Left forelimb (tissue), 1 donor: ENCODE data around the gene MYH10.

Experiments
- DNase-seq: peaks from one replicate; pipeline ENCODE4 v3.0.0-alpha.2; 2018; ENCODE audit warnings: low spot score

The MYH10 gene

DNA sequence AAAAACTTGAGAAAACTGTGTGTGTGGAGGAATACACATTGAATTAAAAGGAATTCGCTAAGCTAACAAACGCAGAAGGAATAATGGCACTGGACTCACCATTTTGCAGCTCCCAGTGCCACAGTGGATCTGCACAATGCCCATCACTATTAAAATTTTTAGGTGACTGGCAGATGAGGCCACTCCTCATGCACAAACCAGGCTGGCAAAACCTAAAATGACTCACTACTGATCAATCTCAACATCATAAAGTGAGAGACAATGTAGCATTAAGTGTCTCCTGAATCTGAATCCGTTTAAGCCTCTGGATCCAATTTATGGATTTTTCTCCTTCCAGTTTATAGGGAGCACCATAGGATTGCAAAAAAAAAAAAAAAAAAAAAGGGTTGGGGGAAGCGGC, 20.6 kb downstream of the MYH10 start:
- no peak for DNase-seq

DNA sequence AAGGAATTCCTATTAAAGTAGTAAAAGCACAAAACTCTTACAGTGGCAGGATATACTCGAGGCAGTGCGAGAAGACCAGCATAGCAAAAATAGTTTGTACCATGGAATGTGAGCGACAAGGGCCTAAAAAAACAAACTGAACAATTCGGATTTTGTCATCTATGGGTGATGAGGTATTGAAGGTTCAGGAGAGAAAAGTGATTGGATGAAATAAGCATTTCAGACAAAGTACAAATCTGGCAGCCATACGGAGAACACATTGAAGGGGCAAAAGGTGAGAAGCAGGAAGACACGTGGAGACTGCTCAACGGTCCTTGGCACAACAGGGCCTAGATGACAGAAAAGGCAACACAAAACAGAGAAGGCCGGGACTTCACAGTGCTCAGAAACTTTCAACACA, 22.5 kb downstream of the MYH10 start:
- DNase-seq, result no peak

DNA sequence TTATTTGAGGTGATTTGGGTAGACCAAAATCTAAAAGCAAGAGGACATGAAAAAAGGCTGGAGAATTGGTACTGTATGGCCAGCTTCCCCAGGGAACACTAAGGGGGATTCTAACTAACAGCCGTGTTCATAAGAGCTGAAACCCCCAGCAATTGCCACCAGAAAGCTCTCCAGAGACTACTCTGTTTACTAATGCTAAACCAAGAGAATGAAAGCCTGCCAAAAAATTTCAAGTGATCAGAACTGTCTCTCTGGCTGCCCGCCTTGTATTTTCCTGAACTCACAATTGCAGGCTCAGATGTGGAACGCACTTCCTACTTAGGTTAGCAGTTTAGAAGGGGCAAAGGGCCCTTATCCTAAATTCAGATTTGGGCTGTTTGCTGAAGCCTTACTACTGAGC, 24.1 kb downstream of the MYH10 start:
- no peak for DNase-seq

DNA sequence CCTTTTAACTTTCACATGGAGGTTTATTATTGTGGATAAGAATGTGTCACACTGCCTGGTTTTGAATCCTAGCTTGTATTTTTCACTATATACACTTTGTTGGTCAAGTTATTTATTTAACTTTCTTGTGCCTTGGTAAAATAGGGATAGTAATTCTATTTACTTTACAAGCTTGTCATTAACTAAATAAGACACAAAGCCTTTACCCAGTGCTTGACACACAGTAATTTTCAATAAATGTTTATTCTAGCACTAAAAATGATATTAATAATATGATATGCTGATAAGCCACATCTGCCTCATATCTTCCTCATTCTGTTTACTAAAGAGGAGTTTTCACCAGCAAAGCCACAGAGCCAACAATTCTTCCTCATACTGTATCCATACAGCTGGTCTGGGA, 27.8 kb downstream of the MYH10 start:
- DNase-seq, result no peak

DNA sequence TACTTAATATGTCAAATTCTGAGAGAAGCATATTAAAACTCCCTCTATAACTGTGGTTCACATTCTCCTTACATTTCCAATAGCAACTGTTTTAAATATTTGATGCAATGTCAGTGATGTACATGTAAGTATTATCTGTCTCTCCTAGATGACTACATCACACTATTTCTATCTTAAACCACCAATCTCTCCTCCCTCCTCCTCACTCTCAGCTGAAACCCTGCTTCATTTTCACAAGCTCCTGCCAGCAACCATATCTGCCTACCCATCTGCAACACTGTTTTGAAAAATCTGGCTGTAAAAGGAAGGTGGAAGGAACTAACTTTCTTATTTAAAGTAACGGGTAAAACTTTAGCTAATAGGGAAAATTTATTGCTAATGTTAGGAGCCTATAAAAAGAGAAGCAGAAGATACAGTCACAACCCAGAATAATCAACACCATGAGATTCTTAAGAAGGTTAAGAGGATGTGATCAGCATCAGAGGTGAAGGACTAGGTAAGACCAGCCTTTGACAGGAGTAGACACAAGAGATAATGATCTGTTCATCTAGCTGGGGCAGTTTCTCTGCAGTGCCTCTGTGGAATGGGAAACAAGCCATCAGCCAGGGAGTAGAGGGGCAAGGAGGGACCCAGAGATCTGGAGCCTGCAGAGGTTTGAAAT, 31.0 kb downstream of the MYH10 start:
- no peak for DNase-seq

DNA sequence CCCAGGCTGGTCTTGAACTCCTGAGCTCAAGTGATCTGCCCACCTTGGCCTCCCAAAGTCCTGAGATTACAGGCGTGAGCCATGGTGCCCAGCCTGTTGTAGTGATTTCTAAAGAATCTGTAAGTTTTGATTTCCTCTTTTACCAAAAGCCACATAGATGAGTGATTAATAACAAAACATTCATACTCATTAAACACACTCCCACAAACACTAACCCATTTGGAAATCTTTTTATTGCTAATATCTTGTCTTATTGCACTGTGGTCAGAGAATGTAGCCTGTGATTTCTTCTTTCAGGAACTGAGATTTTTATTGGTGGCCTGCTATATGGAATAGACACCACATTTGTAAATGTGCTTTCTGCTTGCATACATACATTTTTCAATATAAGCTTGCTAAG, 31.6 kb downstream of the MYH10 start:
- DNase-seq, result no peak

DNA sequence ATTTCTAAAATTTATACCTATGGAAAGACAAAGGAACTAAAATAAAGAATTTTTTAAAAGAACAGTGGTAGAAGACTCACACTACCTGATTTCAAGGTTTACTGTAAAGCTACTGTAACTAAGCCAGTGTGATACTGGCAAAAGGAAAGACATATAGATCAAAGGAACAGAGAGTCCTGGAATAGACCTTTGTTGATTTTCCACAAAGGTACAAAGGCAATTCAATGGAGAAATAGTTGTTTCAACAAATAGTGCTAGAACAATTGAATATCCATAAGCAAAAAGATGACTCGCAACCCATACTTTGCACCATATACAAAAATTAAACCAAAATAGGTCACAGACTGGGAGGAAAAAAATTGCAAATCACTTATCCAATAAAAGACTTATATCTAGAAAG, 36.7 kb downstream of the MYH10 start:
- DNase-seq, result no peak

DNA sequence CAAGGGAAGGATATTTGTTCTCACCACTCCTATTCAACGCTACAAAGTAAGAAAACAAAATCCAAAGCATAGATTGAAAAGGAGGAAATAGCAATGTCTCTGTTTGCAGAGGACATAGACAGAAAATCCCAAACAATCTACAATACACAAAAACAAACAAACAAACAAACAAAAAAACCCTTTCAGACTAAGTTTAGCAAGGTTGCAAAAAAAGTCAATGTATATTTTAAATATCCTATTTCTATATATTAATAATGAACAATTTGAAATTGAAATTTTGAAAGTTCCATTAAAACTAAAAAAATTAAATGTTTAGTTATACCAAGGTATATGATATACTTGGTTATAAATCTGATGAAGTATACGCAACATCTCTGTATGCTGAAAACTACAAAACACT, 37.2 kb downstream of the MYH10 start:
- DNase-seq, result no peak

DNA sequence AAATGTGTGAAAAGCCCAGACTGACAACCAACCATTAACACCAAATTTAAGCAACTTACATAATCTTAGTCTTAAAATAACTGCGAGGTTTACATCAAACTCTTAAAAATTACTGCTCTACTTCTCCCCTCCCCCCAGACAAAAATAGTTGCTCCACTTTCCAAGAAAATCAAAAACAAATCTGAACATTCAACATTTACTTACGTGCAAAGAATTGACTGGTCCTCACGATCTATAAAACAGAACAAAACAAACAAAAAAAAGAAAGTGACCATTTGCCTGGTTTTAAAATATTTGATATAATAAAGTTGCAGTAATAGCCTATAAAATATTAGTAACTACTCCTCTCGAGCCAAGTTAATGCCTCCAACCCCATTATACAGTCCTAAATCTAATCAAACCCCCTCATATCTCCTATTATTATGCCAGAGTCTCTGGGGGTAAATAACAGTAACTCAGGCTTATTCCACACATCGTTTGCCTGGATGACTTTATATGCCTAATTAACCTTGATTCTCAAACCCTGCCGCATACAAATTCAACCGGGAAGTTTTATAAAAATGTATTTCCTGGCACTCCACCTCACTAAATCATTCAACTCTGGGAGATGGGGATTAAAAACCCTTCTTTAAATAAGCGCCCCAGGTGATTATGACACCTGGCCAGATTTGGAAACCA, 41.5 kb downstream of the MYH10 start:
- no peak for DNase-seq

DNA sequence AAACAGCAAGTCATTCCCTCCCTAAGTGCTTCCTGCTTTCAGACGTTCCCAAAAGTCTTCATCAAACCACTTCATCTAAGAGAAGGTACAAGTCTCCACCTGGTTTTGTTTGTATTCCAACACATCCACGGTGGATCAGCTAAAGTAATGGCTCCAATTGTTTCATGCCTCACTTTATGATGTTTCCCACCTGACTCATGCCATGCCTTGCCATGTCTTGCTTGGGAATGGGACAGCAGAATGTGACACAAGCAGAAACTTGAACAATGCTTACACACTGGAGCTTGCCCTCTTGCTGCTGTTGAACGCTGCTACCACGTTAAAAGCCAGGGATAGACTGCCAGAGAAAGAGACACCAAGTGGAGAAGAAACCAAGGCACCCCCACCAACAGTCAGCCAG, 43.8 kb downstream of the MYH10 start:
- DNase-seq, result no peak

DNA sequence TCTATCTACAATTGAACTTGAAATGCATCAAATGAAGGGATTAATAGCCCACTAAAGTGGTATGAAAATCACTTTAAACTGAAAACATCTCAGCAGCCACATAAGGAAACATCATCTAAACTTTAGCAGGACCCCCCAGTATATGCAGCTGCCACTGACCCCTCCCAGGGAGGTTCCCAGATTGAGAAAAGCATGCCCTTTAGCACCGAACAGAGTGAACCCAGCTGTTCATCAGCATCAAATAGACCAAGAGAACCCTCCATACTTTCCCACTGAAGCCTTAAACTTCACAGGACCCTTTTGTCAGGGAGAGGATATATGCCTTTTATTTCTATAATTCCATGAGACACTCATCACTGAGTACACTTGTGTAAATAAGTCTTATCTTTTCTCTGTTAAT, 44.6 kb downstream of the MYH10 start:
- DNase-seq, result no peak

DNA sequence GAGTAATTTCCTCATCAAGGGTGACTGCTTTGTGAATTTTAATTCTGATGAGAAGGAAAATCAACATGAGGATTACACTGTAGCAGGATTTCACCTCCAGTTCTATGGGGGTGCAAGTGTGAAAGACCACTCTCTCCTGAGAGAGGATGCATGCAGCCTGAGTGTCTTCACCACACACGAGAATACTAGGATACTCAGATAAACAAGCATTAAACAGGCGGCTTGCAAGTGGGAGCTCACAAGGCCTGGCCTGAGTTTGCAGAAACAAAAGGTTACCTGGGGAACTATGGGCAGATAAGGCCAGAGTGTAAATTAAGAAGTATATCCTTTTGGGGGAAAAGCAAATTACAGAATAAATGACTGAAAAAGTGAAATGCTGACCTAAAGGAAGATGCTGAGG, 46.6 kb downstream of the MYH10 start:
- DNase-seq, result no peak

DNA sequence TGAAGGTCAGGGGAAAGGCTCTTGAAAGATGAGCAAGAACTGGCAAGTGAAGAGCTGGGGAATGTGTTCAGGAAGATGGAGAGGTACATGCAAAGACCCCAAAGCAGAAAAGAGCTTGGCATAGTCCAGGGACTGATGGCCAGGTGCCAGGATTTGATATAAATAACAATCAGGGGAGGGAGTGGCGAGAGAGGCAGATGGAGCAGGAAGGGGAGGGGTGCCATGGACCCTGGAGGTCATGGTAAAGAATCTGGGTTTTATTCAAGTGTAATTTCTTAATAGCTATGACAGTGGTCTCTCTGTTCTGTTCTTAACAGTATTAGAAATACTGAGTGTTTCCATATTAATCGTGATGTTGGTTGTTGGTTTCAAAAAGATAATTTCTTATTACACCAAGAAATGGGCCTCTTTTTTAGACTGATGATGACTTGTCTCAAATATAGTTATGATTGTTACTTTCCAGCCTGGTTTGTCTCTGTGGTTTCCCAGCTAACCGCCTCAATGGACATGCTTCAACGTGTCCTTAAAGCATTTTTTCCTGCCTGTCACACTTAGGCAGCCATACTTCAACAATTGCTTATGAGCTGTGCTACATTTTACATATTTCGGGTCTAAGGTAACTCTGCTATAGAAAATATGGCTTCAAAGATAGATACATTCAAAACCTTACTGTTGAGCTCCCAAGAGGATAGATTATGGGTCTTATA, 49.4 kb downstream of the MYH10 start:
- no peak for DNase-seq

DNA sequence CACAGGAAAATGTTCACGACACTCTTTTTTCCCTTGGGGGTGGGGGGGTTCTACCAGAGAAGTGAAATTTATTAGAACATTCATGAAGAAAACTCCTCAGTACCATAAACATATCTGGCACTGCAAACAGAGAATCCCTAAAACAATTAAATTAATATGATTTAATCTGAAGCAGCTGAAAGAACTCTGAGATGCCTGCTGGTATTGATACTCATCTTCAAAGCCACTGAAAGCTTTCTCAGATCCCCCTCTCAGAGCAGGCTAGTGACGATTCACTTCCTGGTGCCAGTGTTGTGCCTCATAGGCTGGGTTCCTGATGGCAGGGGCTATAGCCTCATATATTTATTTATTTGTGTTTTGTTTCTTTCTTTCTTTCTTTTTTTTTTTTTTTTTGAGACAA, 52.7 kb downstream of the MYH10 start:
- no peak for DNase-seq

DNA sequence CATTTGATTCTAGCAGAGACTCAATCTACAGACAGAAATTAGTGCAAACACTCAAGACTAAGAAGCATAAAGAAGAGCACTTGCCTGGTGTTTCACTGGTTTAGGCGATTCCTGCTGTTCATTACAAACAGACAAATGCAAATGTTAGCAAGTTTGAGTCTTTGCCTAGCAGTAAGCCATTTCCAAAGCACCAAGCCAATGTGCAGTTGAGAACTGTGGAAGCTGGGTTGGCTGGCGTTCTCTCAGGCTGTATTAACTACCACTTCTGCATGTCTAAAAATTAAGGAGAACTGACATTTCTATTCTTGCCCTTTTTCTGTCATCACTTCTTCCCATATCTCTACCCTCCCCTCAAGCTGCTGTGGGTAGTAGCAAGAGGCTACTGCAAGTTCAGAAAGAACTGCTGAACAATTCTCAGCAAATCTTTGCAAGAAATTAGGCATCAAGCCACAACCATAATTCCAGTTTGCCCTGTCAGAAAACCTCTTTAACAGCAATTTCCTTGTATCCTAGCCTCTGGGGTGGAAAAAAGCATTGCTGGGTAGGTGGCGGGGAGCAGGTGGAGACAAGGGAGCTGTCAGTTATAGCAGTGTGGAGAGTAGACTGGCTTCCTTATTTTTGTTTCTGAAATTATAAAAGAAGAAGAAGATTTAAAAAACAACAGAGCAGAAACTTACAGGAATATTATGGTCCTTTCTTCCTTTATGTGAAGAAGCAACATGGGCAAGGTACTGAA, 53.8 kb downstream of the MYH10 start:
- no peak for DNase-seq

DNA sequence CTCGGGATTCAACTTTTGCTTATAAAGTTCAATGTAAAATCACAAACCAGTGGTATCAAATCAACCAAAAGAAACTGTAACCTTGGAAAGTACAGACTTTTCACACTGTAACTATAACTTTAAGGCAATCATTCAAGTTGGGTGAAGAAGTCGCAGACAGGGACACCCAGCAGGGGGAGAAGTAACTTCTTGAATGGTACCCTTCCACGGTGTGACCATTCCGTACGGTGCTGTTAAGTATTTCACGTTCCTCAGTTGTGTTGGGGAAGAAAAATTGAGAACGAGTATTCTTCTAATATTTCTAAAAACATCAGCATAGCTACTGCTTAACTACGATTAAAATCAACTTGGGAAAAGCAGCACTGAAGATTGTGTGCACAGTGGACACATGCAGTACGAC, 55.8 kb downstream of the MYH10 start:
- no peak for DNase-seq

DNA sequence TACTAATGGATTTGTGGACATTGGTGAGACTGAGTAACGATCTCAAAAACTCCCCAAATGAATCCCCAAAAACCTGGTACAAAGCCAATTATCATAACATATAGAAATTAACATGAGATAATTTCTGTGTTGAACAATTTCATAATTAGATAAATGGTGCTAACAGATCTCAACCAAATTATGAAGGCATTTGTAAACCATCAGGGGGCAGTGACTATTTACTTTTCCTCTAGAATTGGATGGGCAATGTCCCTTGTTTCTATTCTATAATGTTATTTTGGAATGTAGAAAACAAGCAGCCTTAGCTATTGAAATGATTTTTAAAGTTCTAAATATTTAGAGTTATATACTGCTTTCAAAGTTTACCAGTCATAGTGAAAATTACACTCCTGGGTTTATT, 57.8 kb downstream of the MYH10 start:
- DNase-seq, result no peak

DNA sequence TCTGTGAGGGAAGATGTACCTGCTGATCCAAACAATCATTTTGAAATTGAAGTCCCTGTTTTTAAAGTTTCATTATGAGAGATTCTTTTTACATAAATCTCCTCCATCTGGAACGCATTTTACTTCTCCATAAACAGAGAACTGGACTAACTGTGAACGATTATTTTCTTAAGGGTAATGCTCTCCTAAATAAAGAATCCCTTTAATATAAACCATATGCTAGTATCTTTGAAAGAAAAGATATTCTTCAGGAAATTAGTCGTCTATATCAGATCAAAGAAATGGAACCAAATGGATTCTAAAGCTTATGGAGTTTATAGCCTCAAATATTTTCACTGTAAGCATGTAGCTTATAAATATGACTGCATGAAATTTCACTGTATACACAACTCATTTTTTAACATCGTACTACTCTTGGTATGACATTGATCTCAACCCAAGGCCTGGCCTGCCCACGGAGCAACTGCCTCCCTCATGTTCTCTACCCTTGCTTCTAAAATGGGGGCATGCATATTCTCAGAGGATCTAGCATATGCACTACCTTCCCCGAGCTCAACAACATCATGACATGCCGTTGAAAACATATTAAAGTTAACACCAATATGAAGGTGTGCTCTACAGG, 66.4 kb downstream of the MYH10 start:
- no peak for DNase-seq

DNA sequence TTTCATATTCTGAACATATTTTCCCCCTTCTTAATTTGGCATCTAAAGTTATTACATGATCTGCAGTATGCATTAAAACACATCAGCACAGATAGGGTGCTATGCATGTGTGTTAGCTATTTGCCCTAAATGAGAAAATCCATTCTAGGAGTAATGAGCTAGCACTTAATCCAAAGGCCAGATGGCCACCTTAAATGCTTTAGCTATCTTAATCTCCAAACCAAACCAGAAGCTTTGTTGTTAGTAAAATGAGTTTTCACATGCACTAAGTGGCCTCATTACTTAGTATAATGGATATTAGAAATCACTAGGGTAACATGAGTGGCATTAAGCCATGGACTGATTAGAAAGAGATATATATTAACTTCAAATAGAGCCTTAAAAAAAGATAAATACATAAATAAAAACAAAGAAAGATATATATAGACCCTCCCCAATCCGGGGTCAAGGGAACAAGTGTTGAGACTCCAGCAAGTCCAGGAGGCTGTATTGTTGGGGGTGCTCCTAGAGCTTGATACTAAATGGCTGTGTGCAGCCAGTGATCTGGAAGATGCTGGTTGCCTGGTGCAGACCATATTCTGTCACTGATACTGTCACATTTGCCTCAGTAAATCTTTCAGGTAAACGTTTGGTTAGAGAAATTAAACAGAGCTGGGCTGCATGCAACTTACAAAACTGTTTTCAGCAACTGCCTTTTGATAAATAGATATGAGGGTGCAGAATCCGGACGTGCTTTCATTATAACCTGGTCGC, 67.3 kb downstream of the MYH10 start:
- no peak for DNase-seq

DNA sequence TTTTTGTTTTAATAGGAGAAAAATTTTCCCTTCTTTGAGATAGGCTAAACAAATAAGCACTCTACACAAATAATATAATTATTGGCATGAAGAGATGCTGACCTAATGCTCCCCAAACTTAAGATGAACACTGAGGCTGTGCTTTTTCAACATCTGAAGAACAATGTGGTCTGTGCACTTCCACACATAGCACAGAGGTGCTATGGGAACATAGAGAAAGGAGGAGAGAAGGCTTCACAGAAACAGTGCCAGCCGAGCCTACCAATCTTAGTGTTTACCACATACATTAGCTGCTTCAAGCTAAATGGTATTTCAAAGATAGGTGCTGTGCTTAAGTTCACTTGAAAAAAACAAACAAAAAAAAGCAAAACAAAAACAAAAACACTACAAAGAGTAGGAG, 72.4 kb downstream of the MYH10 start:
- no peak for DNase-seq

DNA sequence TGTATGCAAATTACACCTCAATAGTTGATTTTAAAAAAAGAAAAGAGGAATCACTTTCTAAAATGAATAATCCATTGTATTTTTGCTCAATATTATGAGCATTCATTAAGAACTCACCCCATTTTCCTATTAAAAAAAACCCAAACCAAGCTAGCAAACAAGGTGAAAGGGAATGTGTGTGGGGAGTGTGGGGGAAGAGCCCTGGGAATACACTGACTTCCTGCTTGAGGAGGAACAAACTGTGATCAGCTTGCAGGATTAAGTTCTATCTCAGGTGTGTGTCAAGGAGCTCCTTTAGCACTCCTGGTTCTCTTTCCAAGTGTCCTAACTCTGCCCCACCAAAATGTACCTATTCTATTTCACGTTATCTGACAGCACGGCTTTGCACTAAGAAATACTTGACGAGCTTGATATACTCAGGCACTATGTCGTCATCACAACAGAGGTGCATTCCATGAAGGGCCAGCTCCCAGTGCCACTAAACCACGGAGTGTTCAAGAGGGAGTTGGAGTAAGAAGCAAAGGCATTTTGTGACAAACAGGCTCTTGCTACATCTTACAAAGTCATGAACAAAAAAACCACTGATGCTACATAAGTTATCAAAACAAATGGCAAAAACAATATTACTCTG, 73.2 kb downstream of the MYH10 start:
- no peak for DNase-seq
